Skeletal muscle satellite cell (primary cell): ENCODE data around the gene ADK.

Source experiments
- H3K27me3 ChIP-seq: 2 replicates; pipeline ENCODE4 v1.7.0; 2013; ENCODE audit warnings: low read length; ENCODE audit not compliant: control insufficient read depth, insufficient read depth
- H3K36me3 ChIP-seq: 2 replicates; pipeline ENCODE4 v1.7.0; 2013; ENCODE audit warnings: mild to moderate bottlenecking, control low read depth, low read length; ENCODE audit not compliant: insufficient read depth
- H3K4me1 ChIP-seq: 2 replicates; pipeline ENCODE4 v1.7.0; 2013; ENCODE audit warnings: low read length; ENCODE audit not compliant: control insufficient read depth, insufficient read depth
- H3K4me2 ChIP-seq: 2 replicates; pipeline ENCODE4 v1.7.0; 2013; ENCODE audit warnings: mild to moderate bottlenecking, low read length
- H3K4me3 ChIP-seq: 2 replicates; pipeline ENCODE4 v1.7.0; 2013; ENCODE audit warnings: low read length
- H3K9ac ChIP-seq: 2 replicates; pipeline ENCODE4 v1.7.0; 2013; ENCODE audit warnings: mild to moderate bottlenecking, low read depth, low read length, moderate library complexity
- H3K9me3 ChIP-seq: replicated peaks from 2 replicates; pipeline ENCODE4 v1.7.0; 2013; ENCODE audit warnings: mild to moderate bottlenecking, control low read depth, low read length

The ADK gene

GRCh38 chr10:74310652-74311257 is 159.7 kb downstream of the ADK start:
- no peaks in the 10 kb centered on the region for H3K36me3 ChIP-seq
- no peak overlapping the region for H3K9ac ChIP-seq
- H3K4me3 ChIP-seq = no peak overlapping the region
- H3K4me2 ChIP-seq = no peak overlapping the region
- no peaks in the 10 kb centered on the region for H3K27me3 ChIP-seq
- no peaks in the 10 kb centered on the region for H3K4me1 ChIP-seq
- H3K9me3 ChIP-seq = no peaks in the 10 kb centered on the region

GRCh38 chr10:74314166-74314565 is 163.1 kb downstream of the ADK start:
- Histone ChIP-seq H3K27me3 (no peaks in the 10 kb centered on the region), H3K4me3 (no peak overlapping the region), H3K4me1 (no peaks in the 10 kb centered on the region), H3K9me3 (no peaks in the 10 kb centered on the region), H3K9ac (no peak overlapping the region), H3K4me2 (no peak overlapping the region), H3K36me3 (no peaks in the 10 kb centered on the region)

GRCh38 chr10:74320026-74320425 is 169.0 kb downstream of the ADK start:
- no peak overlapping the region for H3K9ac ChIP-seq
- H3K4me2 ChIP-seq = no peak overlapping the region
- peaks cover 3% of the 10 kb centered on the region for H3K36me3 ChIP-seq
- no peaks in the 10 kb centered on the region for H3K27me3 ChIP-seq
- H3K4me3 ChIP-seq = no peak overlapping the region
- H3K9me3 ChIP-seq = no peaks in the 10 kb centered on the region
- H3K4me1 ChIP-seq = no peaks in the 10 kb centered on the region

- H3K9me3 ChIP-seq = no peaks in the 10 kb centered on the region
- no peaks in the 10 kb centered on the region for H3K4me1 ChIP-seq
- no peak overlapping the region for H3K4me3 ChIP-seq
- H3K4me2 ChIP-seq = no peak overlapping the region
- H3K27me3 ChIP-seq = no peaks in the 10 kb centered on the region
- peaks cover 3% of the 10 kb centered on the region for H3K36me3 ChIP-seq
- no peak overlapping the region for H3K9ac ChIP-seq
Measured at GRCh38 chr10:74320717-74321116, 169.7 kb downstream of the ADK start.

- Histone ChIP-seq H3K9ac (no peak overlapping the region), H3K4me1 (no peaks in the 10 kb centered on the region), H3K4me2 (no peak overlapping the region), H3K27me3 (no peaks in the 10 kb centered on the region), H3K9me3 (no peaks in the 10 kb centered on the region), H3K4me3 (no peak overlapping the region), H3K36me3 (peaks cover 3% of the 10 kb centered on the region)
Measured at GRCh38 chr10:74322141-74322540, 171.1 kb downstream of the ADK start.

GRCh38 chr10:74322565-74322964 is 171.5 kb downstream of the ADK start:
- H3K4me3 ChIP-seq = no peak overlapping the region

GRCh38 chr10:74328388-74328787 is 177.4 kb downstream of the ADK start:
- no peak overlapping the region for H3K4me2 ChIP-seq
- H3K9ac ChIP-seq = no peak overlapping the region
- no peaks in the 10 kb centered on the region for H3K27me3 ChIP-seq
- no peak overlapping the region for H3K4me3 ChIP-seq
- peaks cover 3% of the 10 kb centered on the region for H3K36me3 ChIP-seq
- no peaks in the 10 kb centered on the region for H3K4me1 ChIP-seq
- H3K9me3 ChIP-seq = no peaks in the 10 kb centered on the region

More at GRCh38 chr10:74322565-74322964, 171.5 kb downstream of the ADK start:
- Histone ChIP-seq H3K9ac (no peak overlapping the region), H3K36me3 (peaks cover 3% of the 10 kb centered on the region), H3K4me2 (no peak overlapping the region), H3K27me3 (no peaks in the 10 kb centered on the region), H3K4me1 (no peaks in the 10 kb centered on the region), H3K9me3 (no peaks in the 10 kb centered on the region)

GRCh38 chr10:74329873-74330272 is 178.9 kb downstream of the ADK start:
- H3K9ac ChIP-seq = no peak overlapping the region
- H3K36me3 ChIP-seq = no peaks in the 10 kb centered on the region
- no peaks in the 10 kb centered on the region for H3K27me3 ChIP-seq
- H3K4me1 ChIP-seq = no peaks in the 10 kb centered on the region
- H3K9me3 ChIP-seq = no peaks in the 10 kb centered on the region
- no peak overlapping the region for H3K4me2 ChIP-seq
- H3K4me3 ChIP-seq = no peak overlapping the region

GRCh38 chr10:74330646-74331045 is 179.6 kb downstream of the ADK start:
- Histone ChIP-seq H3K9ac (no peak overlapping the region), H3K4me3 (no peak overlapping the region), H3K36me3 (no peaks in the 10 kb centered on the region), H3K4me2 (no peak overlapping the region), H3K27me3 (no peaks in the 10 kb centered on the region), H3K4me1 (no peaks in the 10 kb centered on the region), H3K9me3 (no peaks in the 10 kb centered on the region)

- H3K4me3 ChIP-seq = no peak overlapping the region
Measured at GRCh38 chr10:74332398-74332797, 181.4 kb downstream of the ADK start.

GRCh38 chr10:74333174-74333573 is 182.2 kb downstream of the ADK start:
- H3K9ac ChIP-seq = no peak overlapping the region
- no peak overlapping the region for H3K4me2 ChIP-seq
- no peak overlapping the region for H3K4me3 ChIP-seq
- H3K9me3 ChIP-seq = no peaks in the 10 kb centered on the region
- no peaks in the 10 kb centered on the region for H3K27me3 ChIP-seq
- H3K36me3 ChIP-seq = no peaks in the 10 kb centered on the region
- H3K4me1 ChIP-seq = peaks cover 4% of the 10 kb centered on the region

More at GRCh38 chr10:74332398-74332797, 181.4 kb downstream of the ADK start:
- H3K4me2 ChIP-seq = no peak overlapping the region
- no peaks in the 10 kb centered on the region for H3K9me3 ChIP-seq
- no peaks in the 10 kb centered on the region for H3K36me3 ChIP-seq
- H3K4me1 ChIP-seq = peaks cover 4% of the 10 kb centered on the region
- H3K9ac ChIP-seq = no peak overlapping the region
- no peaks in the 10 kb centered on the region for H3K27me3 ChIP-seq

- no peaks in the 10 kb centered on the region for H3K27me3 ChIP-seq
- no peak overlapping the region for H3K9ac ChIP-seq
- no peak overlapping the region for H3K4me2 ChIP-seq
- no peaks in the 10 kb centered on the region for H3K9me3 ChIP-seq
- no peak overlapping the region for H3K4me3 ChIP-seq
- H3K36me3 ChIP-seq = no peaks in the 10 kb centered on the region
- H3K4me1 ChIP-seq = peaks cover 4% of the 10 kb centered on the region
Measured at GRCh38 chr10:74334221-74334620, 183.2 kb downstream of the ADK start.
